Panc1 (cell line): Measurements from ENCODE around the gene PLK3.

Experiments used
- POLR2AphosphoS5 ChIP-seq: IDR thresholded peaks from 2 replicates; pipeline ENCODE4 v1.6.1; 2012; ENCODE audit warnings: mild to moderate bottlenecking, low read depth, low read length, moderate library complexity
- TF ChIP-seq, protein P1 (sequence below): fragments of 450-650 bp; IDR thresholded peaks from 2 replicates; pipeline ENCODE4 v1.5.1; 2017; ENCODE audit warnings: mild to moderate bottlenecking

DNA sequence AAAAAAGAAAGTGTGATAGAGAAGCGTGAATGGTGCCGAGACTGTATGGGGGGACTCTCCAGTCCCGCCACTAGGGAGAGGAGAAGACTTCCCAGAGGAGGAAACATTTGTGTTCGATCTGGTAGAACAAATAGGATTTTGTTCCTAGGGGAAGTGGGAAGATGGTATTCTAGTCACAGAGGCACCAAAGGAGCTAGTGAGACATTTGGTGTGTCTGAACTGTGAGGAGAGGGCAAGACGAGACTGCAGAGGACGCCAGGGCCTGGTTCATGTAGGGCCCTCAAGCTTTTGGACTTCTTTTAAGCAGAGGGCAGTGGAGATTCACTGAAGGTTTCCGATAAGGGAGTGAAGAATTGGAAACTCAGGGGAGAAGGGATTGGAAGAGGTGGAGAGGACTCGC, 11.1 kb downstream of the PLK3 start:
- no peak for TF ChIP-seq POLR2AphosphoS5
- TF ChIP-seq, protein P1, sequence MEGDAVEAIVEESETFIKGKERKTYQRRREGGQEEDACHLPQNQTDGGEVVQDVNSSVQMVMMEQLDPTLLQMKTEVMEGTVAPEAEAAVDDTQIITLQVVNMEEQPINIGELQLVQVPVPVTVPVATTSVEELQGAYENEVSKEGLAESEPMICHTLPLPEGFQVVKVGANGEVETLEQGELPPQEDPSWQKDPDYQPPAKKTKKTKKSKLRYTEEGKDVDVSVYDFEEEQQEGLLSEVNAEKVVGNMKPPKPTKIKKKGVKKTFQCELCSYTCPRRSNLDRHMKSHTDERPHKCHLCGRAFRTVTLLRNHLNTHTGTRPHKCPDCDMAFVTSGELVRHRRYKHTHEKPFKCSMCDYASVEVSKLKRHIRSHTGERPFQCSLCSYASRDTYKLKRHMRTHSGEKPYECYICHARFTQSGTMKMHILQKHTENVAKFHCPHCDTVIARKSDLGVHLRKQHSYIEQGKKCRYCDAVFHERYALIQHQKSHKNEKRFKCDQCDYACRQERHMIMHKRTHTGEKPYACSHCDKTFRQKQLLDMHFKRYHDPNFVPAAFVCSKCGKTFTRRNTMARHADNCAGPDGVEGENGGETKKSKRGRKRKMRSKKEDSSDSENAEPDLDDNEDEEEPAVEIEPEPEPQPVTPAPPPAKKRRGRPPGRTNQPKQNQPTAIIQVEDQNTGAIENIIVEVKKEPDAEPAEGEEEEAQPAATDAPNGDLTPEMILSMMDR: no peak
